ENCODE results near the gene MRPL54. TPM values are rescaled to one million over a fixed set of nuclear protein-coding genes. Genes with fewer than 3 reads are reported as not detected.

Gene MRPL54
- total RNA-seq, 1 donor from 2014 or later, result 70.8 TPM

DNA sequence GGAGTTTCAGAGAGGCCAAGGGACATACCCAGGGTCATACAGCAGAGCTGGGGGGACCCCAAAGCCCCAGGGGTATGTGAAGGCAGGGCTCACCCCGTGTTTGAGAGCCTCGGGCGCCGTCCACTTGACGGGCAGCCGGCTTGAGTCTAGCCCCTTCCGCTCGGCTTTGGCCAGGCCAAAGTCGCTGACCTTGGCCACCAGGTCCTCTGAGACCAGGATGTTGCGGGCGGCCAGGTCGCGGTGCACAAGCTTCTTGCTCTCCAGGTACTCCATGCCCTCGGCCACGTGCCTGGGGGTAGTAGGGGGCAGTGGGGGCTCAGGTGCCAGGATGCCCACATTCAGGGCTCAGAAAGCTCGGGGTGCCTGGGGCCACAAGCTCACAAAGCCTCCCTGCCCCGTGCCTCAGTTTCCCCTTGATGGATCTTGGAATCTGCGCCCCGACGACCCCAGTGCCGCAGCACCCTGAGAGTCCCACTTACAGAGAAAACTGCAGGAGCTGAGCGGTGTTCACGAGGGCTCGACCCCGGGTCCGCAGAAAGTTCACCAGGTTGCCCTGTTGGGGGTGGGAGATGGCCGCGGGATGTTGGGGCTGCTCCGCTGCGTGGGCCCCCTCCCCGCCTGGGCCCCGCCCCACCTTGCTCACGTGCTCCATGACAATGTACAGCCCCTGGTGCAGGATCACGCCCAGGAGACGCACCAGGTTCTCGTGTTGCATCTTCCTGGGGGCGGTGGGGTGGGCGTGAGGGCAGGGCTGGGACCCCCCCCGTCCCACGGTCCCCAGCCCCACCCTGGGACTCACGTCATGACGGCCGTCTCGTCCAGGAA is 16.6 kb downstream of the MRPL54 start:
- intact Hi-C loops (cut with micrococcal nuclease), result no loop called here

DNA sequence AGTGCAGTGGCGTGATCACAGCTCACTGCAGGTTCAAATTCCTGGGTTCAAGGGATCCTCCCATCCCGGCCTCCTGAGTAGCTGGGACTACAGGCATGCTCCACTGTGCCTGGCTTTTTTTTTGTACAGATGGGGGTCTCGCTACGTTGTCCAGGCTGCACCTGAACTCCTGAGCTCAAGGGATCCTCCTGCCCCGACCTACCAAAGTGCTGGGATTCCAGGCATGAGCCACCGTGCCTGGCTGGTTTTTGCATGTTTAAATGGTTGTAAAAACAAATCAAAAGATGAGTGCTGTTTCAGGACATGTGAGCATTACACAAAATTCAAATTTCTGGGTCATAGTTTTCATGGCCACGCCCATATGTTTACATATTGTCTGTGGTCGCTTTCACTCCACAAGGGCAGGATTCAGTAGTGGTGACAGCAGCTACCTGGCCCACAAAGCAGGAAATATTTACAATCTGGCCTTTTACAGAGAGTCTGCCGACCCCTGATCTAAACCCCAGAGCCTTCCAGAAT is 18.4 kb downstream of the MRPL54 start:
- DNase-seq (no peak), ATAC-seq (no peak)
- intact Hi-C loops (cut with micrococcal nuclease), result no loop called here

More for the DNA sequence above, 16.6 kb downstream of the MRPL54 start:
- ATAC-seq, result no peak
- no peak for DNase-seq

DNA sequence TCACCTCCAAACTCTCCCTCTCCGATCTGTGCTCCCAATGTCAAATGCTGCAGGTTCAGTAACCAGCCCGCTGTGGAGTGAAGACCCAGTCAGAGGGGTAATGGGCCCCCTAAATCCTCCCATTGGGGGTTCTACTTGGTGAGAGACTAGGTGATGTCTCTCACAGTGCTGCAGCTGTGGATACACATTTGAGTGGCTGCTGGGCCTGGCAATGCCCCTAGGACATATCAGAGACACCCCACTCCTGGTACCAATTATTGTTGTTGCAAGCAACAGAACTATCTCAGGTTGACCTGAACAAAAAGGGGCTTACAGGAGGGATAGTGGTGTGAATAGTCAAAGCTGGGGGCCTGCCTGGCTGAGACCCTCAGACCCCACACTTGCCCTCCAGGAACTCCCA is 19.1 kb downstream of the MRPL54 start:
- no peak for DNase-seq
- intact Hi-C loops (cut with micrococcal nuclease), result no loop called here
- no peak for ATAC-seq

DNA sequence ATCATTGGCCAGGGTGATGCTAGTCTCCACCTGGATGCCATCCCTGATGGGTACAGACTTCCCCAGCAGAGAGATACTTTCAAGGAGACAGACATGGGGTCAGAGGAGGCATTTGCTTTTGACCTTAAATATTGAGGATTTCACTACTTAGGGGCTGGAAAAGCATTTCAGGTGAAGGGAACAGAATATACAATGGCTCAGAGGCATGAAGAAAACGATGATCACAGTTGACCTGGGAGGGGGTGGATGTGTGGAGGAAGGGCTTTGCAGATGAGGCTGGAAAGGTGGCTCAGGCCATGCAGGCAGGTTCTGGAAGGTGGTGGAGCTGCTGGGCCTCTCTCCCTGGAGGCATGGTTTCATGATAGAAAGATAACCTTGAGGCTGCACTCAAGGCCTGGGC is 19.8 kb downstream of the MRPL54 start:
- intact Hi-C loops (cut with micrococcal nuclease), result no loop called here
- no peak for ATAC-seq

DNA sequence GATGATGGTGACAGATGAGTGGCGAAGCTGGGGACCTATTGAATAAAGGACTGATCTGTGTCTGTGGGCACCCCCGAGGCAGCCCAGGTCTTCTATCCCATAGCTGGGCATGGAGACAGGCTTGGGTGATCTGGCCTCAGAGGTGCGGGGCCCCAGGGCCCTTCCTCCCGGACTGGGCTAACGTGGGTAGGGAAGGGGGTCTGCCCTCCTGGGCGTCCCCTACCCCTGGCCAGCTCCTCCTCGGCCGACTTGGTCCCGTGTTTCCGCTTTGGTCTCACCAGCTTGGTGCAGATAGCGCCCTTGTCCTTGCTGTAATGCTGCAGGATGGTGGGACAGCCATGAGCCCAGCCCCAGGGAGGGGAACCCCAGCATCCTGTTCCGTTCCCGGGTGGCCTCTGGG is 20.4 kb downstream of the MRPL54 start:
- ATAC-seq (no peak), DNase-seq (no peak)
- intact Hi-C loops (cut with micrococcal nuclease), result no loop called here

More for the DNA sequence above, 19.8 kb downstream of the MRPL54 start:
- no peak for DNase-seq

DNA sequence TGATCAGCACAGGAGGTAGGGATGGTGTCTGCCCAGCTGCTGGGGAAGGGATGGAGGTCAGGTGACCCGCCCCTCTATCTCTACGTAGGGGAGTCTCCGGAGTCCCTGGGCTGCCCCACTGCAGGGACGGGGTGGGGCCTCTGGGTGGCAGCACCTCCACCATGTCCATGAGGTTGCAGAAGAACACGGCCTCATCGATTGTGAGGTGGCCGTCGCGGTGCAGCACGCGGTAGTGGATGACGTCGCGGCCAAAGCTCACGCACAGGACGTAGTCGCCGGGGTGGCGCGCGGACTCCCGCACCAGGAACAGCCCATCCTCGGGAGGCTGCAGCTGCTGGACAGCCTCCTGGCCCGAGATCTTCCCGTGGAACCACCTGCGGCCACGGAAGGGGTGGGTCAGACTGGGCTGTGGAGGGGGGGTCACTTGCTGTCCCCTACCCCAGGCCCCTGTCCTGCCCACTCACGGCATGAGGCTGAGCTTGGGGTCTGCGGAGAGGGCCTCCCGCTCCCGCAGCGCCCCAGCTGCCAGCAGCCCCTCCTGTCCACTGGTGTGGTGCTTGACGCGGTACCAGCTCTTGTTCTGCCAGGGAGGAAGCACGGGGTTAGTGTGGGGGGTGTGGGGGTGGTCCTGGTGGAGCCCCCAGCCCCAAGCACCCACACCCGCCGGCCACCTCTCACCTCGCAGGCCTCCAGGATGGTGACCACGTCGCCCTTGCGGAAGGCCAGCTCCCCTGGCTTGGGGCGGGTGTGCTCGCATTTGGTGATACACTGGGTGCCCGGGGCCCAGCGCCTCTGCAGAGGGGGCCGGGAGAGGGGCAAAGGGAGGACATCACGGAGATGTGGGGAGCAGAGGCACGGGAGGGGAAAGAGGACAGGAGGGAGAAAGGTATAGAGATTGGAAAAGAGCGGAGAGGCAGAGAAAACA is 21.4 kb downstream of the MRPL54 start:
- intact Hi-C loops (cut with micrococcal nuclease), result no loop called here
- DNase-seq, result no peak
- no peak for ATAC-seq

DNA sequence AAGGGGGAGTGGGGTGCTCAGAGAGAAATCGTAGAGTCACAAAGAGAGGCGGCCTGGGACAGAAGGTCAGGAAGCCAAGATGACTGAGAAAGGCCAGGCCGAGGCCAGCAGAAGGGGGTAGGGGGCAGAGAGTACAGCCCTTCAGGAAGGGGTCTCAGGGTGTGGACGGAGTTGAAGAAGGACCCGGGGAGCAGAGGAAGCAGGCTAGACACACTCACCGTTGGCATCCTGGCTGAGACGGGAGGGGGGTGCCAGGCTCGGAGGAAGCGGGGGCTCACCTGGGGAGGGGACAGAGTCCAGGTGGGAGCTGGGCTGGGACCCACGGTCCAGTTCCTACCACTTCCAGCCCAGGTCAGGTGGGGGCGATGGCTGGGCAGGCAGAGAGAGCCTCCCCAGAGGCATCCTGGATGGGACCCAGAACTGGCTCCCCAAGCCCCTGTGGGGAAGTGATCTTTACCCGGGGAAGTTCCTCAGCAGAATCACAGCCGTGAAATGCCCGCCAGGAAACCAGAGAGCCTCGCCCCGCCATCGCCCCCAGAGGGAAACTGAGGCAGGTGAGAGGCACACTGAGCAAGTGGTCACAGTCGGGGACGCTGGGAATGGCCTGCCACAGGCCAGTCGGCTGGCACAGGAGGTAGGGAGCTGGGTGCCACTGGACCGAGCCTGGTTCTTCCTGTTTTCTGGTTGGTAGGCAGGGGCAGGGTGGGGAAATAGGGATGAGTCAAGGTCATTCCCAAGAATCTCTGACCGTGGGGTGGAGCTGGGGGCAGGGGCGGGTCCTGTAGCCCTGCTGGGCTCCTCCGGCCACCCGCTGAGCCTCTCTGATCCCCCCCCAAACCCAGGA is 22.3 kb downstream of the MRPL54 start:
- ATAC-seq, result no peak
- intact Hi-C loops (cut with micrococcal nuclease), result no loop called here
- no peak for DNase-seq

DNA sequence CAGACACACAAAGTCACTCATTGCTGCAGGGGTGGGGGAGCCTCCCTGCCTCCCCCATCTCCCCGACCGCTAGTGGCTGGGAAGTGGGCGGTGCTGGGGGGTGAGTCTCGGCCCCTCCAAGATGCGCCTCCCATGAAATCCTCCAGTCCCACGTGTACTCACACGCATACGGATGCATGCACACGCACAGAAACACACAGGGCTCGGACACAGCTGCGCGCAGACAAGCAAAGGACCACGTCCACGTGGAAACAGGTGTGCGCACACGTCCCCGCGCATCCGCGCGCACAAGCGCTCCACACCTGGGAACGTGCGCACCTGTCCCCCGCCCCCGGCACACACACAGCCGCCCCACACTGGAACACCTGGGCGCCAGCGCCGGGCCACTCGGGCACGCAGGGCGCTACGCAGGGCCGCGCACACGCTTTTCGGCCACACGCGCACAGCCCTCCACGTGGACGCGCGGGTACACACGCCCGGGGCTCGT is 23.0 kb downstream of the MRPL54 start:
- intact Hi-C loops (cut with micrococcal nuclease), result no loop called here
- no peak for DNase-seq
- no peak for ATAC-seq

DNA sequence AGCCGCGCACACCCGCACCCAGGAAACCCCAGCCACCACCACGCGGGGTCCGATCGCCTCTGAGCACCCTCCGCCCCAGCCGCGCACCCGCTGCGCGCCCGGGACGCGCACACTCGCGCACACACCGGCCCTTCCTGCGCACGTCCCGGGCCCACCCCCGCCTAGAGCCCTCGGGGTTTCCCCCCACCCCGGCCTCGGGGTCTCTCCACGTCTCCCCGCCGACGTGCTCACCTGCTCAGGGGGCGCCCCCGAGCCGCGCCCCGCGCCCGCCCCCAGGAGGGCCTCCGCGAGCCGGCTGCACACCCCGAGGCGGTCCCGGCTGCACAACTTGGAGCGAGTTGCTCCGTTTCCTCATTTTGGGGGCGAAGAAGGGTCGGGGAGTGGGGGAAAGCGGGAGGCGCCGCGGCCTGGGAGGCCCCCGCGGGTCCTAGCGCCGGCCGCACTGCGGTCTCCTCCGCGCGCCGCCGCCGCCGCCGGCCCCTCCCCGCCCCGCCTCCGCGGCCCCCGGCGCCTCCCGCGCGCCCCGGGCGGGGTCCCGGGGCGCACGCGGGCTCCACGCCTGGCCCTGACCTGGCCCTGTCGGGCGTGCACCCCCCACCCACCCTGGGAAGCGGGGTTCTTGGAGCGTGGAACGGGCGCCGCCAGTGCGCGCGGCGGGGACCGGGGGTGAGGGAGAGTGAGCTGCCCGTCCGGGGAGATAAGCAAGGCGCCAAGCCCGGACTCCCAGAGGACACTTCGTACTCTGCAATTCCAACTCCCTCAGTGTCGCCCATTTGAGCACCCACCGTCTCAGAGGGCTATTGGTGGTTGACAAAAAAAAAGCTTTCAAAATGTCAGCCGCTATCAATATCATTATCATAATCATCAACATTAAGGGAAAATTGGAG is 23.7 kb downstream of the MRPL54 start, which contains the start of gene MATK:
Gene MATK, minus strand, starts transcription at position 444 of the 887 bp plus-strand sequence. CDS start 1,246 bp downstream, outside the sequence.
- ATAC-seq (no peak), DNase-seq (no peak)
- intact Hi-C loops (cut with micrococcal nuclease), result no loop called here

DNA sequence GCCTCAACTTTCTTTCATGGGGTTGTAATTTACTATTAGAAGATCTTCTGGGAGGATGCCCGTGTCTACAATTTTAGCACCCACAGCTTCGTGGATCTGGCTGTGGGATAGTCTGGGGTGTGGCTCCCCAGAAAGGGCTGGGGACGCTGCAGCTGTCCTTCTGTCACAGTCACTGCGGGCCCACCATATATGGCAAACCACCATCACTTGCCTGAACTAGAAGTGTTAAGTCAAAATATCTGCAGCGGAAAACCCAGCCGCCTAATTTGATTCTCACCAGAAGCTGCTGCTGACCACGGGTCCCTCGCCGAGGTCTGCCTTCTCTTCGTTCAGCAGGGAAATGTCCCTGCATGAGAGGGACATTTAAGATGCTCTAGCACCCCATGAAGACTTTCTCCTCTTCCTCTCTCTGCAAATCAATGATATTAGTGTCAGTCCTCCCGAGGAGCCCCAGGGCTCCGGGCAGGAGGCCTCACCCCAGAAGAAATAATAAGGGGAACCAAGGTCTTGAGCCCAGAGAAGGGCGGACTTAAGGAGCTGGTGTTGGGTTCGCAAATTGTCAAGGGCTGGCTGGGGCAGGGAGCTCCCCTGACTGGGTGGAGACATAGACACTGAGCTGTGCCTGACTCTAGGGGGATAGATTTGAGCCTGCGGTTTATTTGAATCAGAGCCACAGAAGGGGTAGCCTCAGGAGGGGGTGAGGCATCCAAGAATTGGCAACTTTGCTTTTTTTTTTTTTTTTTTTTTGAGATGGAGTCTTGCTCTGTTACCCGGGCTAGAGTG is 26.7 kb downstream of the MRPL54 start:
- DNase-seq (no peak), ATAC-seq (no peak)
- intact Hi-C loops (cut with micrococcal nuclease), result no loop called here

DNA sequence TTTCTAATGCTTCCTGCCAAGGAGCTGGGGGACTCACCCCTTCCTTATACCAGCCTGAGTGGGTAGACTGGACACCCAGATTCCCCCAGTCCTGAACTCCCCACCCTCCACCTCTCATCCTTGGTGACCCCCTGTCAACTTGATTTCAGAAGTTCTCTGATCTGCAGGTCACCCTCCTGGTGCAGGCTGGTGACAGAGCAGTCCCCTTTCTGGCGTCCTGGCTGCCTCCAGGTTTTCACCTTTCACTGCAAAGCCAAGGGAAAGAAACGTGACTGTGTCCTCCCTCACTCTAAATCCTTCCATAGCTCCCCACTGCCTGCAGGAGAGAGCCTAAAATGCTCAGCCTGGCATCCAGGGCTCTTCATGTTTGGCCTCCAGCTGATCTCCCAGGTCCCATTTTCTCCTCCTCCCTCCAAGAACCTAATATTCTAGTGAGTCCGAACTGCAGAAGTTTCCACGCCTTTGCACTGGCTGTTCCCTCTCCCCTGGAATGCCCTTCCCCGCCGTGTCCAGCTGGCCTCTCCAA is 27.8 kb downstream of the MRPL54 start:
- no peak for DNase-seq
- intact Hi-C loops (cut with micrococcal nuclease), result no loop called here

DNA sequence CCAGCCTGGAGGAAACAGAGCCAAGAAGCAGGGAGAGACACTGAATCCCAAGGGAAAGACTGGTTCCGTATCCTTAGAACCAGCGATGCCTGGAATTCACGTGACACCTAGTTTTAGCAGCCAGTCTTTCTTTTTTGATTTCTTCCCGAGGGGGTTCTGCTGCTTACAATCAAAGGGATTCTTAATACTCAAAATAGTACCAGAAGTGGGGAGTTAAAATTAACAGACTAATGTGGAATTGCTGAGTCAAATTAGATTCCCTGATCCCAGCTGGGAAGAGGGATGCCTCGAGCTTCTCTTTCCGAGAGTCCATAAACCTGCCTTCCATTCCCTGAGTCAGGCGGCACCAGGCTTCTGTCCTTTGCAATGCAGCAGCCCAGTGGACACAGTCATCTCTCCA is 28.5 kb downstream of the MRPL54 start:
- ATAC-seq (no peak), DNase-seq (no peak)
- intact Hi-C loops (cut with micrococcal nuclease), result no loop called here

More for the DNA sequence above, 27.8 kb downstream of the MRPL54 start:
- no peak for ATAC-seq

DNA sequence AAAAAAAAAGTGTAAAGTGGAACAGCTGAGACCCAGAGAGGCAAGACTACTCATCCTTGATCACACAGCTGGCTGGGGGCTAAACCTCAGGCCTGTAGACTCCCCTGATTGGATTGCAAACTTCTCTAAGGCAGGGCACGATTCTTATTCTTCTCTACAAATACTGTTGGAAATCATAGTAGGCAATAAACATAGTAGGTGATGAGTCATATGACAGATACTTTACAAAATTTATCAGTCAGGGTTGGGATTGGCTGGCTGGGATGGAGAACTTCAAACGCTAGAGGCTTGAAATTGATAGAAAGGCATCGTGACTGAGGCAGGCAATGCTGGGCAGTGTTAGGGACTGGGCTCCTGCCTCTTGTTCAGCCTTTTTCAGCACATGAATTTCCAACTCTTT is 29.6 kb downstream of the MRPL54 start:
- no peak for ATAC-seq
- intact Hi-C loops (cut with micrococcal nuclease), result no loop called here
- DNase-seq, result no peak

DNA sequence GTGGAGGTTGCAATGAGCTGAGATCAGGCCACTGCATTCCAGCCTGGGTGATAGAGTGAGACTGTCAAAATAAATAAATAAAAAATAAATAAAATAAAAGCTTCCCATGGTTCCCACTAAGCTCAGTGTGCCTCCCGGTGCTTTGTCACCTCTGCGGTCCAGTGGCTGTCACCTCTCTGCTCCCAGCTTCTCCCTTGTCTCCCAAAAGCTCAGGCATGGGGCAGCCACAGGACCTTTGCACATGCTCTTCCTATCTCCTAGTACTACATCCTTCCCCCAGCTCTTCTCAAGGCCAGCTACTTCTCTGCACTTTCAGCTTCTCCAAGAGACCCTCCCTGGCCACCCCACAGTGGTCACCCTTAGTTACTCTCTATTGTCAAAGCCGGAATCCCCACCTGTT is 31.3 kb downstream of the MRPL54 start:
- intact Hi-C loops (cut with micrococcal nuclease), result no loop called here
- no peak for DNase-seq
- ATAC-seq, result no peak

DNA sequence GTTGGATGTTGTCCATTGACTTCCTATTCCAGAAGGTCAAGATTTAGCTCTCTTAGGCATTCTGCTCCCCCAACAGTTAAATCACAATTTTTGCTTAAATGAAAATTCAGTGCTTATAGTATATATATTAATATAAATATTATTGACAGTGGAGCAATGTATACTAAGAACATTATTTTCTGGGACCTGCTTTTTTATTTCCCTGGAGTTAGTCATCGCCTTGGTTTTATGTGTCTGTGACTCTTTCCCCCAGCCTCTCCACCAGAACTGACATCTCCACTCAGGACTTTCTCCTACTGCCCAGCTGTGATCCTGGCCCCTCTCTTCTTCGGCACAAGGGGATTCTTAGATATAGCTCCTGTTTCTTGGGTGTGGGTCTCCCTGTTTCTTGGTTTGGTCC is 33.9 kb downstream of the MRPL54 start:
- ATAC-seq, result no peak
- intact Hi-C loops (cut with micrococcal nuclease), result no loop called here

DNA sequence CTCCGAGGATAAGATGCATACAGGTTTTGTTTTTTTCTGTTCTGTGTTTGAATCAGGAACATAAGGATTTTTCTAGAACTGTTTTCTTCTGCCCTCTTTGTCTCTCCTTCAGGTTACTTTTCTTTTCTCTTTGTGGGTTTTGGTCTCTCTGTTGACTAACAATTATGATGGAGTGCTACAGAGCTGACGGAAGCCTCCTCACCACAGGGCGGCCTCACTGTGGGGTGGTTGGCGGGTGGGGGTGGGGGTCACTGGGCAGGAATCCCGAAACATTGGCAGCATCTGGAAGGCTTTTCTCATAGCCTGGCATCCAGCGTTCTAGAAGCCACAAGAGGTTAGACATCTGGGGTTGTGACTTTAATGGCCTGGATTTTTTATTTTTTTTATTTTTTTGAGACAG is 35.7 kb downstream of the MRPL54 start:
- no peak for ATAC-seq
- intact Hi-C loops (cut with micrococcal nuclease), result no loop called here
- no peak for DNase-seq

More for the DNA sequence above, 33.9 kb downstream of the MRPL54 start:
- DNase-seq, result no peak

DNA sequence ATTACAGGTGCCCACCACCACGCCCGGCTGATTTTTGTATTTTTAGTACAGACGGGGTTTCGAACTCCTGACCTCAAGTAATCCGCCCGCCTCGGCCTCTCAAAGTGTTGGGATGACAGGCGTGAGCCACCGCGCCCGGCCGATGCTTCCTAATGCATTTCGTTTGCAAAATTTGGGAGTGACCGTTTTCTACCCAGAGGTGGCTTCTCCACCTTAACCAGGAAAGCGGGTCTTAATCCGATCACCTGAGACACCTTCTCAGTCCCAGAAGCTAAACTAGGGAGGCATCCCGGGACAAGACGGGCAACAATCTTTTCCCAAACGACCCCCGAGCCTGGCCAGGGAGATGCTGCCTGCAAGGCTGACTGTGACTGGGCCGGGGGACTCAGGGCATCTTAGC is 38.5 kb downstream of the MRPL54 start:
- no peak for ATAC-seq
- intact Hi-C loops (cut with micrococcal nuclease), result no loop called here
- DNase-seq, result no peak
